Measurements from ENCODE around the gene JMJD7. TPM values are rescaled to one million over a fixed set of nuclear protein-coding genes. Genes with fewer than 3 reads are reported as not detected.

JMJD7 gene
- total RNA-seq, 4 donors from 2014 or later = 2.0 to 12.6 (median 7.9) TPM

- no peak for TF ChIP-seq CTCF (IDR thresholded peaks at IDR 0.05; ENCODE audit: low read depth)
Observed at GRCh38 chr15:41880156-41880877, 52.4 kb downstream of the JMJD7 start.

DNA sequence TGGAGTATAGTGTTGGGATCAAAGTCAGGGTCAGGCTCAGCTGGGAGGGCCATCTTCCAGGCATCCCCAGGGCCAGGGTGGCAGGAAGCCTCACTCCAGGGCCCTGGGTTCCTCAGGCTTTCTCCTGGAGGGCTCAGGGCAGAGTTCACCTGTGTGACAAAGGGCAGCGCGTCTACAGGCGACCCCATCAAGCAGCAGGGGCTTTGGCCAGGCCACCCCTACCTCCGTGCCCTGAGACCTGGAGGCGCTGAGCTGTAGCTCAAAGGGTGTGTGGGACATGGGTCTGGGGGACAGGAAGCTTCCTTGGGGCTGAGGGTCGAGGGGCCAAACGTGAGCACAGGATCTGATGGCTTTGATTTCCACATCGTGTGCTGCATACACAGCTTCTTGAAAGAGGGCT, 53.2 kb downstream of the JMJD7 start:
- TF ChIP-seq CTCF (IDR thresholded peaks at IDR 0.05; ENCODE audit: low read depth) = no peak

GRCh38 chr15:41881550-41881919, 53.6 kb downstream of the JMJD7 start:
- TF ChIP-seq CTCF (IDR thresholded peaks at IDR 0.05; ENCODE audit: low read depth) = no peak

DNA sequence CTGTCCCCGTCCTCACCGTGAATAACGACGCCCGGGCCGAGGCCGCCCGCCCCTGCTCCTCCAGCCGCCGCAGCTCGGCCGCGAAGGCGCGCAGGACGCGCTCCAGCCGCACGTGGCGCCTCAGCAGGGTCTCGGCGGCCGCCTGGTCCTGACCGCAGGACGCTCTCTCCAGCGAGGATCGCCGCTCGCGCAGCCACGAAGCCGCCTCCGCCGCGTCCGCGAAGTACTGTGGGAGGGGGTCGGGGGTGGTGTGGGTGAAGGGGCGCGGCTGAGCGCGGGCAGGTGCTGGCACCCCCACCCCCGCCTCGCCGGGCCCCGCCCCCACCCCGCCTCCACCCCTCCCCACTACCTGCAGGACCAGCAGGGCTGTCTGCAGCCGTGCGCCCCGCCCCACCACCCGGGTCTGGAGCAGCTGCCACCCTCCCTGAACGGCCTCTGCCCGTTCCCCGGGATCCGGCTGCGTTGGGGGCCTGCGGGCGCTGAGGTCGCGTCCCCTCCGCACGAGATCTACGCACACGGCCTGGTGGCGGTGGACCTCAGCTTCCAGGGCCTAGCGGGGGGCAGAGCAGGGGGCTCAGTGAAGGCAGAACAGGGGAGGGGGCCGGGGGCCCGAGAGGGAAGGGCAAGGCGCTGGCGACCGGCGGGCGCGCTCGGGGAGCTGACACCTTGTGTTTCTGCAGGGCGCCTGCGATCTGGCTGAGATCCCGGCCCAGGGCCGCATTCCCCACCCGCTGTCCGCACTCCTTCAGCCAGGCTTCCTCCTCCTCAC, 54.2 kb downstream of the JMJD7 start:
- no peak for TF ChIP-seq CTCF (IDR thresholded peaks at IDR 0.05; ENCODE audit: low read depth)

GRCh38 chr15:41882689-41883483, 55.0 kb downstream of the JMJD7 start:
- TF ChIP-seq CTCF (IDR thresholded peaks at IDR 0.05; ENCODE audit: low read depth) = no peak

GRCh38 chr15:41883484-41883825, 55.6 kb downstream of the JMJD7 start:
- no peak for TF ChIP-seq CTCF (IDR thresholded peaks at IDR 0.05; ENCODE audit: low read depth)

- TF ChIP-seq CTCF (IDR thresholded peaks at IDR 0.05; ENCODE audit: low read depth) = no peak
Observed at GRCh38 chr15:41884458-41884857, 56.6 kb downstream of the JMJD7 start.
